NOMO-1 treated with dmso at 0.1 percent for 144 hours (cell line): Measurements from ENCODE around the gene MINK1.
A peak's percentile ranks its signal among the peaks of the same experiment; 100 is the strongest.

Source experiments
- DNase-seq: peaks from one replicate; lab custom pipeline; 2025; ENCODE audit not compliant: unreplicated experiment; lab: John Stamatoyannopoulos, UW

The MINK1 gene

DNA sequence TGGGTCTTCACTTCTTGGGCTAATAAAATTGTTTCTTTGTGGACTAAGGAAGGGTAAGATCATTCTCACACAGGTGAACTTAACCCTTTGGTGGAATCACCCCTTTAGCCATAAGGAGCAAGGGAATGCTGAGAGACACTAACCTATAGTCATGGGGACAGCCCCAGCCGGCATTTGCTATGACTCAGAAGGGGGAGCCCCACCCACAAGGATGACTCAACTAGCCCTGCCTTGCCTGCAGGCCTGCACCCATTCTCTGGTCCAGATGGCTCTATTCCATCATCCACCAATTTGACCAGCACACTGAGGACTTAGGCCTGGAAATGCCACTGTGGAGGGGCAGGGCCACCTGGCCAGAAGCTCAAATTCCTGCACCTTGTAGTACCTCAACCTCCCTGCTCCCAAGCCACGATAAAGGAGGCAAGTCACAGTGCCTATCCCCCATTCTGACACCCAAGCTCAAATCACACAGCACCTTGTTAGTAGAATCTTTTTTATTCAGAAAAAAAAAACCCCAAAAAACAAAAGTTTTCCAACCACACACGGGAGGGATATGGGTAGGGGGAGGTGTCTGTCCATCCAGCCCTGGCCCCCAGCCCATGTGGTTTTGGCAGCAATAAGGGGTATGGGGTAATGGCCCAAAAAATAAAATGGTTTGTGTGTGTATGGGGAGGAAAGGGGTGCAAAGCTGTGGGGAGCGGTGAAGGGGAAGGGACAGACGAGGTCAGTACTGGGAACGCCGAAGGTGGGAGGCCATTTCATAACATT, 112.2 kb downstream of the MINK1 start:
- peak; percentile 79 for DNase-seq

DNA sequence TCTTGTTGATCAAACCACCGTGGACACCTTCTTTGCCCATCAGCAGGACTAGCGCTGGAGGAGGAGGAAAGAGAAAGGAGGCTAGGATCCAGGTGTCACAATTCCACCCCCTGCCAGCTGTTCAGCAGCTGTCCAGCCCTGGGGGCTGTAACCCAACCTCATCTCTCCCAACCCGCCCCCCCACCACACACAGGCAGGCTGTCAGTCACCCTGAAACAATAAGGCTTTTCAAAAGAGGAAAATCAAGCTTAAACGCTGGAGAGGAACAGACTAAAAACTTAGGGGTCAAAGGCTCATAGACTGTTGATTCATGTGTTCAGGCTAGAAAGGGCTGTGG, 112.8 kb downstream of the MINK1 start:
- DNase-seq = no peak

DNA sequence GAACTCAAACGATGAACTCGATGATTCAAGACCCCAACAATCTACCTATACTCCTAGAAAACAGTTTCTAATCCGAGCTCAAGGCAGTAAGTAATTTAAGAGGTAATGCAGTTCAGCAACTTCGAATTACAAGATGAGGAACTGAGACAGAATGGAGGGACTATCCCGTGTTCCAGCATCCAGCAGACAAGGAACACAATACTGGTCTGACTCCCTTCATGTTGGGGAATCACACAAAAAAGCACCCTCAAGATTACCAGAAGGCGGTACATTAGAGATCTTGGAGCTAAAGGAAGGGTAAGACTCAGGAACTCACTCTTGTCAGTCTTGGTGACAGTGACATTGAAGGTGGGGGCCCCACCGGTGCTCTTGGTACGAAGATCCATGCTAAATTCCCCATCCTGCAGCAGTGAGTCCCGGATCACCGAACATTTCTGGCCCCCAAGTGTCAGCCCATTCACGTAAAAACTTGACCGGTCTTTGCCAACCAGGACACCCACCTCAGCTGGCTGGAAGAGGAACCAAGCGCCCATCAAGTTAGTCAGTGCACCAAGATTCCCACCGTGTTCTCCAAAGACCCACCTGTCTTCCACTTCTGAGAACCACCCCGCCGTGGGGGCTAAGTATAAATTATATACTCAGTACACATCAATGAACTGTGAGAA, 113.3 kb downstream of the MINK1 start:
- no peak for DNase-seq

DNA sequence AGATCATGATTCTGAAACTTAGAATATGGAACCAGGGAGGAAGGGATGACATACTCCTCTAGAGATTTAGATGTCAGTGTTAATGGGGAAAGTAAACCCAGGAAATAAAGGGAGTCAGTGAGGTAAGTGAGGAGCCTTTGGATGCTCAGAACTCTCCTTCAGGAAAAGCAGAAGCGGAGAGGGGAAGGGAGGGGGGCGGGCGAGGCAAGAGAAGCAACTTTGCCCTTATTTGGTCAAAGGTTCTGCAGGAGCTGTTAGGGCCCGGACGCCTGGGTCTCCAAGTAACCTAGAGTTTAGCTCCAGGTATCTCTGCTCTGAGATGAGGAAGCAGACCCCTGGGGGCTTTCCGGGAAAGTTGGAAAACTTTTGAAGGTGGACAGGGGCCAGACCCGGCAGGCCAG, 113.9 kb downstream of the MINK1 start:
- peak; percentile 38 for DNase-seq
